ENCODE data around the gene C5orf47. TPM values are rescaled to one million over a fixed set of nuclear protein-coding genes. Genes with fewer than 3 reads are reported as not detected.

C5orf47 gene
- total and polyA plus RNA-seq, 2 of the 8 experiments (the other 6 are each of a cell fraction or from before 2014, with no cell fraction given) = 0.11 TPM; not detected in 1

GRCh38 chr5:173974688-173975239 is 14.2 kb upstream of the C5orf47 start:
- no peak for FAIRE-seq
- WGBS, 2 experiments (ENCODE audit: extremely low coverage in 1 of 2, insufficient coverage in 1 of 2, insufficient read length in 1 of 2, insufficient replicate concordance in 2 of 2, low coverage in 1 of 2, low lambda C conversion rate in 2 of 2, missing lambda C conversion rate in 1 of 2) = 88% methylated on average over 5 of the region's 5 CpGs; no CpG with 5 or more reads in 1 of the 2 experiments
- Histone ChIP-seq H3K4ac (replicated peaks; ENCODE audit: insufficient read length, low read depth, low read length) (no peak overlapping the region), H3K27me3 (replicated peaks in 1 of 4; ENCODE audit: control insufficient read depth in 3 of 4, extremely low read depth in 1 of 4, insufficient read depth in 3 of 4, low read length in 3 of 4) (no peaks in the 10 kb centered on the region; a peak in 1 of 7 replicates), H2AFZ (ENCODE audit: low read length) (no peak overlapping the region), H2AK5ac (ENCODE audit: low read depth, low read length) (no peak overlapping the region), H3K4me3 (ENCODE audit: extremely low read depth in 1 of 4, insufficient read depth in 2 of 4, low read depth in 3 of 4, low read length in 4 of 4) (no peak overlapping the region), H3K4me1 (replicated peaks in 1 of 4; ENCODE audit: control insufficient read depth in 3 of 4, insufficient read depth in 4 of 4, low read length in 3 of 4) (peaks cover 0 to 15% (median 8%) of the 10 kb centered on the region in 4 experiments; a peak in 6 of 7 replicates), H2BK5ac (ENCODE audit: low read depth, low read length) (no peak overlapping the region), H3K18ac (ENCODE audit: extremely low read depth, low read length) (no peak overlapping the region), H4K20me1 (replicated peaks in 1 of 2; ENCODE audit: control insufficient read depth in 1 of 2, insufficient read depth in 2 of 2, low read length in 2 of 2) (no peaks in the 10 kb centered on the region), H3K79me2 (ENCODE audit: control insufficient read depth in 1 of 2, insufficient read depth in 2 of 2, low read length in 2 of 2) (no peaks in the 10 kb centered on the region), H3K56ac (replicated peaks; ENCODE audit: insufficient read length, low read depth, low read length) (no peak overlapping the region), H4K91ac (replicated peaks; ENCODE audit: insufficient read length, low read length) (no peak overlapping the region), H3K23me2 (ENCODE audit: low read depth, low read length) (peaks cover 5% of the 10 kb centered on the region), H3K36me3 (ENCODE audit: control insufficient read depth in 2 of 4, insufficient read depth in 4 of 4, low read length in 3 of 4) (no peaks in the 10 kb centered on the region), H2BK120ac (replicated peaks; ENCODE audit: low read depth, low read length) (no peak overlapping the region), H3K27ac (ENCODE audit: low read depth, low read length) (no peak overlapping the region), H3K23ac (ENCODE audit: insufficient read length) (no peak overlapping the region), H3K14ac (ENCODE audit: insufficient read length) (no peak overlapping the region), H4K8ac (ENCODE audit: extremely low read depth, insufficient read depth, low read length) (no peak overlapping the region), H4K5ac (ENCODE audit: insufficient read length, low read depth, low read length) (no peak overlapping the region), H3K9me3 (ENCODE audit: insufficient read depth in 2 of 2, low read depth in 1 of 2, low read length in 1 of 2) (no peaks in the 10 kb centered on the region), H3K9ac (replicated peaks in 1 of 4; ENCODE audit: extremely low read depth in 1 of 4, low read depth in 3 of 4, low read length in 3 of 4) (no peak overlapping the region; a peak in 1 of 7 replicates), H2BK15ac (ENCODE audit: low read length) (no peak overlapping the region), H2BK20ac (ENCODE audit: low read length) (no peak overlapping the region), H3K4me2 (ENCODE audit: insufficient read depth in 1 of 2, low read depth in 2 of 2, low read length in 2 of 2) (no peak overlapping the region; a peak in 1 of 4 replicates), H3K79me1 (ENCODE audit: low read depth, low read length) (no peaks in the 10 kb centered on the region), H2BK12ac (ENCODE audit: low read depth, low read length) (no peak overlapping the region)
- TF ChIP-seq PHF8 (conservative IDR thresholded peaks at IDR 0.05; ENCODE audit: low read depth, low read length) (no peak), CEBPB (IDR thresholded peaks at IDR 0.05; ENCODE audit: low read depth, low read length) (0 out of 2 replicates have a peak, but pooled peaks have one; percentile 38)
- POLR2A ChIA-PET (ENCODE audit: partially characterized antibody) = interaction anchor here (0.7 to 1.7 kb wide), 7 partner anchors 9 to 370 kb away, joined by 3 to 6 read pairs (median 3); partner anchors contain the start of genes C5orf47 and CPEB4
- no peak for DNase-seq (ENCODE audit: low read depth in 1 of 2, low spot score in 2 of 2)
- CTCF ChIA-PET (ENCODE audit: partially characterized antibody) = interaction anchor here (0.6 to 4.1 kb wide), 17 partner anchors 8 to 644 kb away, joined by 3 to 35 read pairs (median 4); partner anchors contain the start of gene BOD1

All from H1 (cell line).